Neural crest cell (in vitro differentiated cells): Measurements from ENCODE around the gene AKAIN1. TPM values are rescaled to one million over a fixed set of nuclear protein-coding genes. Genes with fewer than 3 reads are reported as not detected.

ENCODE experiments used
- DNase-seq: peaks from one replicate; pipeline ENCODE4 v3.0.0; 2021; ENCODE audit warnings: low read depth, mixed read lengths, low spot score
- H3K27ac Mint-ChIP-seq: one replicate; pipeline ENCODE4 v1.8.0; 2021; ENCODE audit warnings: mild to moderate bottlenecking, mixed read lengths; ENCODE audit not compliant: unreplicated experiment
- H3K27me3 Mint-ChIP-seq: 2 replicates; pipeline ENCODE4 v1.8.0; 2021; ENCODE audit warnings: low read depth, mild to moderate bottlenecking, mixed read lengths
- H3K36me3 Mint-ChIP-seq: 2 replicates; pipeline ENCODE4 v1.8.0; 2021; ENCODE audit warnings: low read depth, mild to moderate bottlenecking, mixed read lengths
- H3K4me1 Mint-ChIP-seq: 2 replicates; pipeline ENCODE4 v1.8.0; 2021; ENCODE audit warnings: mixed read lengths
- H3K4me3 Mint-ChIP-seq: one replicate; pipeline ENCODE4 v1.8.0; 2021; ENCODE audit warnings: mild to moderate bottlenecking, mixed read lengths
- H3K9me3 Mint-ChIP-seq: 2 replicates; pipeline ENCODE4 v1.8.0; 2021; ENCODE audit warnings: mixed read lengths
- total RNA-seq: library from RNA; stranded (reverse); gene quantifications from 2 replicates; pipeline ENCODE4 v1.2.1, GENCODE V29; 2021
- TF ChIP-seq, protein P1 (sequence below): fragments of 200-600 bp; sonication (generic); conservative IDR thresholded peaks from 2 replicates; pipeline ENCODE4 v1.5.0; 2021; ENCODE audit warnings: antibody characterized with exemption, mild to moderate bottlenecking

Gene AKAIN1
- total RNA-seq, 1 donor from 2014 or later = not detected

DNA sequence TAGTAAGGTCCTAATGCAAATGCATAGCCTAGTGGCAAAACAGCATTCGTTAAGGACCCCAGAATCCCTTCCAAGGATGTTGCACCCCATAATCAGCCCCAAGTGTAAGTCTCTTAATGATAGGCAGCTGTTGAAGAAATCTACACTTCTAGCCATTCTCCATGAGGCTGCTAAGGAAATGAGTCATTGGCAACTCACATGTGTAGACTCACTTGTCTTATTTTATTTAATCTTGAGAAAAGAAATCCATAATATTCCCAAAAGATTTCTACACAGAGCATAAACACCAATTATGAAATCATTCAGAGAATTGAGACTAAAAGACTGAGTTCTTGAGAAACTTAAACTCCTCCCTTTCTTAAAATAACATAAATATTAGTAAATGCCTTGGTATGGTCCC lies 52.4 kb downstream of the AKAIN1 start:
- Mint-ChIP-seq H3K4me3 (no peak overlapping the region), H3K4me1 (no peaks in the 10 kb centered on the region), H3K27me3 (peaks cover 3% of the 10 kb centered on the region), H3K9me3 (no peaks in the 10 kb centered on the region), H3K27ac (no peak overlapping the region), H3K36me3 (no peaks in the 10 kb centered on the region)
- DNase-seq = no peak
- TF ChIP-seq, protein P1, sequence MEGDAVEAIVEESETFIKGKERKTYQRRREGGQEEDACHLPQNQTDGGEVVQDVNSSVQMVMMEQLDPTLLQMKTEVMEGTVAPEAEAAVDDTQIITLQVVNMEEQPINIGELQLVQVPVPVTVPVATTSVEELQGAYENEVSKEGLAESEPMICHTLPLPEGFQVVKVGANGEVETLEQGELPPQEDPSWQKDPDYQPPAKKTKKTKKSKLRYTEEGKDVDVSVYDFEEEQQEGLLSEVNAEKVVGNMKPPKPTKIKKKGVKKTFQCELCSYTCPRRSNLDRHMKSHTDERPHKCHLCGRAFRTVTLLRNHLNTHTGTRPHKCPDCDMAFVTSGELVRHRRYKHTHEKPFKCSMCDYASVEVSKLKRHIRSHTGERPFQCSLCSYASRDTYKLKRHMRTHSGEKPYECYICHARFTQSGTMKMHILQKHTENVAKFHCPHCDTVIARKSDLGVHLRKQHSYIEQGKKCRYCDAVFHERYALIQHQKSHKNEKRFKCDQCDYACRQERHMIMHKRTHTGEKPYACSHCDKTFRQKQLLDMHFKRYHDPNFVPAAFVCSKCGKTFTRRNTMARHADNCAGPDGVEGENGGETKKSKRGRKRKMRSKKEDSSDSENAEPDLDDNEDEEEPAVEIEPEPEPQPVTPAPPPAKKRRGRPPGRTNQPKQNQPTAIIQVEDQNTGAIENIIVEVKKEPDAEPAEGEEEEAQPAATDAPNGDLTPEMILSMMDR = no peak

DNA sequence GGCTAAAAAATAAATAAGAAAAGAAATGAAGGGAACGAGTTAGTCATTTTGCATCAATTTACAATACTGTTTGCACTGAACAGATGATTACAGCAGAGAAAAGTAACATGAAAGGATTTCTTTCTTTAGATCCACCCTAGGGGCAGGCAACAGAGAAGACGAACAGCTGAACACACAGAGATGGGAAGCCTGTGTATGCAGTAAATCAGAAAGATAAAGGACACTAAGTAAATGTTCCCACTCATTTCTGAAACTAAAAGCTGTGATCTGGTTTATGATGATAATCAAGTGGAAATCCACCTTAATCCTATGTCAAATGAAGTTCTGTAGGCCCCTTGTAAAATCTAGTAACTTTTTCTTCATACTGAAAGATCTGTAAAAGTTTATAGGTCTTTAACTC lies 54.2 kb downstream of the AKAIN1 start:
- Mint-ChIP-seq H3K27me3 (peaks cover 3% of the 10 kb centered on the region), H3K4me3 (no peak overlapping the region), H3K27ac (no peak overlapping the region), H3K36me3 (no peaks in the 10 kb centered on the region), H3K9me3 (no peaks in the 10 kb centered on the region), H3K4me1 (no peaks in the 10 kb centered on the region)
- TF ChIP-seq, protein P1 = no peak
- no peak for DNase-seq

DNA sequence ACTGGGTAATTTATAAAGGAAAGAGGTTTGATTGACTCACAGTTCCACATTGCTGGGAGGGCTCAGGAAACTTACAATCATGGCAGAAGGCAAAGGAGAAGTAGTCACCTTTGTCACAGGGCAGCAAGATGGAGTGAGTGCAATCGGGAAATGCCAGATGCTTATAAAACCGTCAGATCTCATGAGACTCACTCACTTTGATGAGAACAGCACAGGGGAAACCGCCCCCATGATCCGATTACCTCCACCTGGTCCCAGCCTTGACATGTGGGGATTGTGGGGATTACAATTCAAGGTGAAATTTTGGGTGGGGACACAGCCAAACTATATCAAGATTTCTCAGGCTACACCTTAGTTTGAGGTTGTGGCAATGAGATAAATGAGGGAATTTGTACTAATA lies 54.9 kb downstream of the AKAIN1 start:
- TF ChIP-seq, protein P1 = no peak
- Mint-ChIP-seq H3K27me3 (peaks cover 5% of the 10 kb centered on the region), H3K27ac (no peak overlapping the region), H3K9me3 (no peaks in the 10 kb centered on the region), H3K4me1 (no peaks in the 10 kb centered on the region), H3K4me3 (no peak overlapping the region), H3K36me3 (no peaks in the 10 kb centered on the region)
- DNase-seq = no peak

DNA sequence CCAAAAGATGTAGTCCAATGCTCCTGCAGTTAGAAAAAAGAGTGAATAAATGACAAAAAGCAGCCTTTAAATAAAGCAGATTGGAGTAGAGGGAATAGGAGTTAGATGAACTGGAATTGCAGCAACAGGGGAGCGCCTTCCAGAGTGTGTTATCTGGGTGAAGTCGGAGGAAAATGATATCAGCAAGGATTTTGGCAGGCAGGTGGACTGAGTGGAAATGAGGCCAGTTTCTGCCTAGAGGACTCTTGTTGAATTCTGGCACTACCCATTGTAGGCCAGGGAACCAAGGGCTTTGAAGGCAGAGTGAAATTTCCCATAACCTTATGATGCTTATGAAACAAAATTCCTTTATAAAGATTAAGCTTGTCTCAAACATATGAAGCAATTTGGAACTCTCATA lies 59.8 kb downstream of the AKAIN1 start:
- H3K27me3 Mint-ChIP-seq = peaks cover 10% of the 10 kb centered on the region
- no peaks in the 10 kb centered on the region for H3K4me1 Mint-ChIP-seq
- H3K27ac Mint-ChIP-seq = no peak overlapping the region
- no peak for DNase-seq
- no peaks in the 10 kb centered on the region for H3K9me3 Mint-ChIP-seq
- H3K36me3 Mint-ChIP-seq = no peaks in the 10 kb centered on the region
- H3K4me3 Mint-ChIP-seq = no peak overlapping the region
- TF ChIP-seq, protein P1 = no peak

DNA sequence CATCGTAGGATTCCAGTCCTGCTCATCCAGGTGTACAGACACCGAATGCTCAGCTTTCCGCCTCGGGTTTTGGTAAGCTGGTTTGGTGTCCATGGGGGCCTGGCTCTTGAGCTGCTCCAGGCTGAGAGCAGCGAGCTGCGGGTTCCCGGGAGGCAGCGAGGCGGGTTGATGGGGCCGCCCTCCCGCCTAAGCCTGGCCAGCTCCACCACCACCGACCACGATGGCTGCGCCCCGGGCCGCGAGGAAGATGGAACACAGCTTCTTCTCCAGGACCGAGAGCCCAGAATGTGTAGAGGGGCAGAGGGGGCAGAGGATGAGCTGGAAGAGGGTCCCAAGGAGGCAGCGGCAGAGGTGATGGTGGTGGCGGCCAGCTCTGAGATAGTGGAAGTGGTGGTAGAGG lies 64.1 kb downstream of the AKAIN1 start:
- Mint-ChIP-seq H3K4me3 (no peak overlapping the region), H3K36me3 (no peaks in the 10 kb centered on the region), H3K9me3 (no peaks in the 10 kb centered on the region), H3K27ac (no peak overlapping the region), H3K4me1 (no peaks in the 10 kb centered on the region), H3K27me3 (peaks cover 36% of the 10 kb centered on the region)
- no peak for DNase-seq
- TF ChIP-seq, protein P1 = no peak

DNA sequence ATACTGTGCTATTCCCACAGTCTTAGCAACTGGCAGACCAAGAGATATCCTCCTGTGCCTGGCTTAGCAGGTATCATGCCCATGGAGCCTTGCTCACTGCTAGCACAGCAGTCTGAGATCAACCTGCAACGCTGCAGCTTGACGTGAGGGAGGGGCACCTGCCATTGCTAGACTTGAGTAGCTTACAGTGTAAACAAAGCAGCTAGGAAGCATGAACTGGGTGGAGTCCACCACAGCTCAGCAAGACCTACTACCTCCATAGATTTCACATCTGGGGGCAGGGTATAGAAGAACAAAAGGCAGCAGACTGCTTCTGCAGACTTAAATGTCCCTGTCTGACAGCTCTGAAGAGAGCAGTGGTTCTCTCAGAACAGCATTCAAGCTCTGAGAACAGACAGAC lies 74.8 kb downstream of the AKAIN1 start:
- DNase-seq = no peak
- no peaks in the 10 kb centered on the region for H3K4me1 Mint-ChIP-seq
- H3K9me3 Mint-ChIP-seq = peaks cover 10% of the 10 kb centered on the region
- TF ChIP-seq, protein P1 = no peak
- H3K36me3 Mint-ChIP-seq = peaks cover 2% of the 10 kb centered on the region
- peaks cover 51% of the 10 kb centered on the region for H3K27me3 Mint-ChIP-seq
- H3K27ac Mint-ChIP-seq = no peak overlapping the region
- H3K4me3 Mint-ChIP-seq = no peak overlapping the region
